GM12873 (cell line): ENCODE measurements around the gene CHST8.

ENCODE experiments used
- CTCF ChIP-seq: IDR thresholded peaks from 2 replicates; pipeline ENCODE4 v1.5.1; 2012; ENCODE audit warnings: low read depth, mild to moderate bottlenecking, moderate library complexity, low read length, control low read depth; ENCODE audit not compliant: insufficient read depth; ENCODE audit errors: missing control alignments

Gene CHST8

GRCh38 chr19:33639035-33639681 is 17.4 kb downstream of the CHST8 start:
- TF ChIP-seq CTCF = no peak

GRCh38 chr19:33640773-33641172 is 19.0 kb downstream of the CHST8 start:
- no peak for TF ChIP-seq CTCF

- no peak for TF ChIP-seq CTCF
Observed at GRCh38 chr19:33641261-33641660, 19.5 kb downstream of the CHST8 start.

DNA sequence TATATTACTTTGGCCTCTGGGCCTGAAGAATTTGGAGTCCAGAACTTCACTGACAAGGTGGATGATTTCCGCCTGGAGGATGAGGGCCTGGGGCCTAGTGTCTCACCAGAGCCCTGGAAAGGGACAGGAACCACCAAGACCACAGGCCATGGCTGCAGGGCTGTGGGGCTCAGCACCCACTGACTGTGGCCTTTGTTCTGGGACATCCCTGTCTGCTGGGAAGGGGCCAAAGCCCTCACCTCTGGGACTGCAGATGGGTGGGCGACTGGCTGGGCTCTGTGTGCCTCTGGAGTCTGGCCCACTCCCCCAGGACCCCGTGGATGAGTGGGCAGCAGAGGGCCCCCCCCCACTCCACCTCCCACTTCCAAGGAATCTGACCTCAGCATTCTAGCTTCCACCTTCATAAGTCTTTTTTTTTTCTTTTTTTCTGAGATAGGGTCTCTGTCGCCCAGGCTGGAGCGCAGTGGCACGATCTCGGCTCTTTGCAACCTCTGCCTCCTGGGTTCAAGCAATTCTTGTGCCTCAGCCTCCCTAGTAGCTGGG is 20.3 kb downstream of the CHST8 start:
- TF ChIP-seq CTCF = no peak

DNA sequence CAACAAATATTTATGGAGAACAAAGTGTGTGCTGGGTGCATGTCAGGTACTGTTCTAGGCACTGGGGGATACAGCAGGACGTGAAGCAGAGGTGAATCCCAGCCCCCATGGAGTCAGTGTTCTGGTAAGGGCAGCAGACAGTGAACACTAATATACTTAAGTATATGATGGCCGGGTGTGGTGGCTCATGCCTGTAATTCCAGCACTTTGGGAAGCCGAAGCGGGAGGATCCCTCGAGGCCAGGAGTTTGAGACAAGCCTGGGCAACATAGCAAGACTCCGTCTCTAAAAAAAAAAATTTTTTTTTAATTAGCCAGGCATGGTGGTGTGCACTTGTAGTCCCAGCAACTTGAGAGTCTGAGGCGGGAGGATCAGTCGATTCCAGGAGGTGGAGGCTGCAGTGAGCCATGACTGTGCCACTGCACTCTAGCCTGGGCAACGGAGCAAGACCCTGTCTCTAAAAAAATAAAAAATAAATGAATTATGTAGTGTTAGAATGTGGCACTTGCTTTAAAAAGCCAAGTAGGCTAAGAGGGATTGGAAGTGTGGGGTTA is 22.6 kb downstream of the CHST8 start:
- no peak for TF ChIP-seq CTCF

DNA sequence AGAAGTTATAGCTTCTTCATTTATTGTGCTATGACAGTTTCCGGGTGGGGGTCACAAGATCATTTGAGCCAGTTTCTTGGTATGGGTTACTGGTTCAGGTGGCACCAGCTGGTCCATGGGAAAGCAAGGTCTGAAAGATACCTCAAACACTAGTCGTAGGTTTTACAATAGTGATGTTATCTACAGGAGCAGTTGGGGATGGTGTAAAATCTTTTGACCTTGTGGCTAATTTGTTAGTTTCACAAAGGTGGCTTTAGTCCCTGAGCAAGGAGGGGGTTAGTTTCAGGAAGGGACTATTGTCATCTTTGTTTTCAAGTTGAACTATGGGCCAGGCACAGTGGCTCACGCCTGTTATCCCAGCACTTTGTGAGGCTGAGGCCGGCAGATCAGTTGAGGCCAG is 24.6 kb downstream of the CHST8 start:
- TF ChIP-seq CTCF = no peak

GRCh38 chr19:33647146-33647545 is 25.4 kb downstream of the CHST8 start:
- no peak for TF ChIP-seq CTCF
